GM20000 (cell line): ENCODE measurements around the gene PPP1R16B.
"Not testable (repeated sequence)": the region's sequence is repeated elsewhere in the genome, so short reads cannot be mapped to it uniquely, and the experiment has no call there.

Source experiments
- DNase-seq: peaks from one replicate; pipeline ENCODE4 v3.0.0; 2012; ENCODE audit warnings: low spot score
- CTCF ChIP-seq: IDR thresholded peaks from 2 replicates; pipeline ENCODE4 v1.5.1; 2012; ENCODE audit warnings: mild to moderate bottlenecking, control low read depth; ENCODE audit errors: extremely low read depth, missing control alignments

The PPP1R16B gene

GRCh38 chr20:38853759-38854158, 48.3 kb downstream of the PPP1R16B start:
- DNase-seq: no peak
- no peak for TF ChIP-seq CTCF

GRCh38 chr20:38854654-38855066, 49.2 kb downstream of the PPP1R16B start:
- no peak for TF ChIP-seq CTCF
- DNase-seq: no peak

GRCh38 chr20:38855356-38855755, 49.9 kb downstream of the PPP1R16B start:
- DNase-seq: no peak
- TF ChIP-seq CTCF: no peak

- DNase-seq: no peak
- no peak for TF ChIP-seq CTCF
Observed at GRCh38 chr20:38856570-38856969, 51.1 kb downstream of the PPP1R16B start.

GRCh38 chr20:38857703-38858102, 52.2 kb downstream of the PPP1R16B start:
- no peak for TF ChIP-seq CTCF
- DNase-seq: no peak

- peak; percentile 70 for DNase-seq
- no peak for TF ChIP-seq CTCF
Observed at GRCh38 chr20:38859070-38859690, 53.7 kb downstream of the PPP1R16B start.

- DNase-seq: not testable (repeated sequence)
Observed at GRCh38 chr20:38859857-38860256, 54.4 kb downstream of the PPP1R16B start.

GRCh38 chr20:38861071-38861401, 55.5 kb downstream of the PPP1R16B start:
- DNase-seq: no peak
- TF ChIP-seq CTCF: no peak
